Adrenal gland (tissue), 5 donors: ENCODE results near the gene GMDS.

ENCODE experiments used
- POLR2A ChIP-seq, 2 donors: fragments of 450-650 bp; IDR thresholded peaks; one replicate each; pipeline ENCODE4 v1.6.1; 2017; ENCODE audit warnings: antibody characterized with exemption in 2 of 2, mild to moderate bottlenecking in 2 of 2, moderate library complexity in 1 of 2
- TF ChIP-seq, protein P1 (sequence below), 6 experiments: fragments of 450-650 bp in 4 of 6; fragments of 200-600 bp in 2 of 6; sonication (generic) in 1 of 6; IDR thresholded peaks; 1 replicate in 5 of 6; 2 replicates in 1 of 6; pipeline versions ENCODE4 v1.5.1 to v1.8.0; 2016 to 2021; ENCODE audit warnings: antibody characterized with exemption in 6 of 6, mild to moderate bottlenecking in 2 of 6, moderate library complexity in 1 of 6
- donor health status: DM: no; HTN: no; CAD: no.

- TF ChIP-seq, protein P1, sequence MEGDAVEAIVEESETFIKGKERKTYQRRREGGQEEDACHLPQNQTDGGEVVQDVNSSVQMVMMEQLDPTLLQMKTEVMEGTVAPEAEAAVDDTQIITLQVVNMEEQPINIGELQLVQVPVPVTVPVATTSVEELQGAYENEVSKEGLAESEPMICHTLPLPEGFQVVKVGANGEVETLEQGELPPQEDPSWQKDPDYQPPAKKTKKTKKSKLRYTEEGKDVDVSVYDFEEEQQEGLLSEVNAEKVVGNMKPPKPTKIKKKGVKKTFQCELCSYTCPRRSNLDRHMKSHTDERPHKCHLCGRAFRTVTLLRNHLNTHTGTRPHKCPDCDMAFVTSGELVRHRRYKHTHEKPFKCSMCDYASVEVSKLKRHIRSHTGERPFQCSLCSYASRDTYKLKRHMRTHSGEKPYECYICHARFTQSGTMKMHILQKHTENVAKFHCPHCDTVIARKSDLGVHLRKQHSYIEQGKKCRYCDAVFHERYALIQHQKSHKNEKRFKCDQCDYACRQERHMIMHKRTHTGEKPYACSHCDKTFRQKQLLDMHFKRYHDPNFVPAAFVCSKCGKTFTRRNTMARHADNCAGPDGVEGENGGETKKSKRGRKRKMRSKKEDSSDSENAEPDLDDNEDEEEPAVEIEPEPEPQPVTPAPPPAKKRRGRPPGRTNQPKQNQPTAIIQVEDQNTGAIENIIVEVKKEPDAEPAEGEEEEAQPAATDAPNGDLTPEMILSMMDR (IDR thresholded peaks at IDR 0.05): no peak
- no peak for TF ChIP-seq POLR2A (IDR thresholded peaks at IDR 0.05)
Measured at GRCh38 chr6:2124260-2124709, 121.1 kb downstream of the GMDS start.
